Measurements from ENCODE around the gene PPP2R3A.

DNA sequence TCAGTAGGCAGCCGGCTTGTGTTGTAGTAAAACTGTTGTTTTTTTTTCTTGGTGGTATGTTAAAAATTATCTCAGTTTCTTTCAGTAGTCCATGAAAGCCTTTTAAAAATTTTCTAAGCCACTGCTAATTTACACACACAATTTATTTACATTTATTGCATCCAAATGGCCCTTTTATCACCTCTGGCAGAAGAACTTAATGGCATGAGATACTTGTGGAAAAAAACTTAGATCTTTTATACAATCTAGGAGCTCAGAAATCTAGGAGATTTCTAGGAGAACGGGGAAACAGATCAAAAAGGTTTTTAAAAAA lies 1.4 kb downstream of the PPP2R3A start:
- TF ChIP-seq CTCF (conservative IDR thresholded peaks at IDR 0.05; ENCODE audit: low read depth, low read length) = no peak
- TF ChIP-seq MAFK (IDR thresholded peaks at IDR 0.05; ENCODE audit: low read depth, low read length) = no peak
- no peak for TF ChIP-seq CHD1 (IDR thresholded peaks at IDR 0.05; ENCODE audit: low read depth, low read length)
- TF ChIP-seq USF2 (IDR thresholded peaks at IDR 0.05; ENCODE audit: low read depth, low read length) = no peak
